GM19324 (cell line): ENCODE data around the gene FRMD4A.

Source experiments
- ATAC-seq: cut with Tn5 transposase; IDR thresholded peaks from one replicate; pipeline ENCODE4 v1.9.1; 2021; ENCODE audit warnings: mild to moderate bottlenecking, moderate library complexity; ENCODE audit not compliant: unreplicated experiment, low FRiP score

The FRMD4A gene

DNA sequence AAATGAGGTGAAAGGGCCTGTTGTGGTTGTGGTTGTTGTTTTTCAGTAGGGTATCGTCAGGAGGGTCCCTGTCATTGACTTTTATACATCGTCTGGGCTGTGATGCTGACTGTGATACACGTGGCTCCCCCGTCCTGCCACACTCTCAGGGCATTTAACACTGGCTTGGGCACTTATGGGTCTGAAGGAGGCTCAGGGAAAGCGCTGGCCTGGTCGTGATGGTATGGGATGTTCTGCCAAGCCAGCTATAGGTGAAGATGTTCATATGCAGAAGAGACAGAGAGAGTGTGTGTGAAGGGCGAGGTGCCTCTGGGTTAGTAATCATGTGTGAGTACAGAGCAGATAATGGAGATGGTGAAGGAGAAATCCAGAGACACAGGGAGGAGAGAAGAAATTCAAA lies 585.5 kb downstream of the FRMD4A start:
- ATAC-seq = no peak

DNA sequence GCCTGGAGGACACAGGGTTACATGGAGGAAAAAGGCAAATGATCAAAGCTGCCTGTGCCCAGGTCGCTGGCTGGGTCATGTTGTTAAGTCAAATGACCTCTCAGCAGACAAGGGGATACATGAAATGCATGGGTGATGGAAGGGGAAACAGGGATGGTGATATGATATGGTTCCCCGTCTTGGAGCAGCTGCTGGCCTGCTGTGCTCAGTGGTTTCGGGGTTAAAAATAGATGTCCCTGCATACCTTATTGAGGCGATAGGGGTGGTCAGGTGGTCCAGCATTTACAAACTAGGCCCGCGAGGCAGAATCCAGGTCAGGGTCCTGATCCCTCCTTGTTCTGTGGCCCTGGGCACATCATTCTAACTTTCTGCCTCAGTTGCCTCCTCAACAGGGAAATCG lies 586.8 kb downstream of the FRMD4A start:
- no peak for ATAC-seq

GRCh38 chr10:13743101-13743693 lies 587.5 kb downstream of the FRMD4A start:
- ATAC-seq = no peak

GRCh38 chr10:13741438-13741837 lies 589.3 kb downstream of the FRMD4A start:
- no peak for ATAC-seq

DNA sequence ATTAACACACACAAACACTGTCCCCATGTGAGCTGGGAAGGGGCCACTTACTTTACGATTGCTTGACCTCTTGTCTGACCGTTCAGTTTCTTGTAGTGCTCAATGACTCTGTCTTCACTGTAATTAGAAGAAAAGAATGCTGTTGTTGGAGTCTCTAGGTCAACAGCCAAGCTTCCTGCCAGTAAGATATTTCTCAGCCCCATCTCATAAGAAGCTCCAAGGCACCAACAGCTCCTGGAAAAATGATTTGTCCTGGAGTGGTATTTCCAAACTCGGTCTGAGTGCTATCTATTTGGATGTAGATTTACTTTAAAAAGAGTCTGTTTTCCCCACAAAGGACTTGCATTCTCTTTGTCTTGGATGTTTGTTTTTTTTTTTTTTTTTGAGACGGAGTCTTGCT lies 590.3 kb downstream of the FRMD4A start:
- no peak for ATAC-seq

GRCh38 chr10:13739183-13739582 lies 591.5 kb downstream of the FRMD4A start:
- no peak for ATAC-seq

DNA sequence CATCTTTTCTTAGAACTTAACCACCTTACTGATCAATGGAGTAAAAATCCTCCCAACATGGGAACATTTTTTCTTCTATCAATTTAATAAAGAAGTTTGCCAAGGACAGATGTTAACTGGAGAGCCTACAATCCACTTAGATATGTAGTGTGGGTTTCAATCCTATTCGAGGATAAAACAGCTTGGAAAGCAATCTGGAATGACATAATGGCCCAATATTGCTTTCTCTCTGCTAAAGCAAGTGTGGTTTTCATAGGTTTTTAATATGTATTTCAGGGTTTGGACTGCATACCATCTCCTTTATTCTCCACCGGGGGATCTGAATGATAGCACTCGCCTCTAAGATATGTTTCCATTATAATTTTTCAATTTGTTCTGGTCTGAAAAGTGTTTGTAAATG lies 594.2 kb downstream of the FRMD4A start:
- no peak for ATAC-seq

GRCh38 chr10:13734151-13734550 lies 596.6 kb downstream of the FRMD4A start:
- no peak for ATAC-seq

DNA sequence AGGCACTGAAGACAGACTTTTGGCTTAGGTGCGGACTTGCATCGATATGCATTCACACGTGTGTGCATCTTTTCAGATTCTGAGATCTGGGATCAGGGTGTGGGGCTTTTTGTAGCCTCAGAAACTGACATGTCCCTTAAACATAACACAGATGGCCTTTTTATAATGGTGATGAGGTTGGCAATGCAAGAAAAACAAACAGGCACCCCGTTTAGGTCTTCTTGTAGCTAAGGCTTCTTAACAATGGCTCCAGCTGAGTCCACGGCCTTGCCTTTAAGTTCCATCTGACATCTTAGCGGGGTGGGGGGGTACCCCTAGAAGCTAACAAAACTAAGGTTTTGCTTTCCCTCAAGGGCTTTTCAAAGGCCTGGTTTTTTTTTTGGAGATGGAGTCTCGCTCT lies 597.7 kb downstream of the FRMD4A start:
- no peak for ATAC-seq

DNA sequence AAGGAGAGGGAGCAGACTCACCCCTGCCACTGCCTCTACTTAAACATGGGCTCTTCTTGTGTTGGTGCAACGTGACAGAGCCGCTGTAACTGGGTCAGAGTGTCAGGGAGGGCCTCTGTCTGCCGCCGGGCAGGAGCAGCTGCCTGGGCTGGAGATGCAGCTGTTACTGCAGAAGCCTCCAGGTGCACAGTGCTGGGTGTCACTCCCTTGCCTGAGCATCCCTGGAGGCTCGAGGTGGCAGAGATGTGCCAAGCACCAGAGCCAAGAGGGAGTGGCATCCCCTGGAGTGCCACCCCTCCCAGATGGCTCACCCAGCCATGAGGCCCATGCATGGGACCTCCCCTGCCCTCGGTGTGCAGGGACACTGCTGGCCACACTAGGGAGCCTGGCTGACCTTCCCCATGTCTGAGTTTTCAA lies 598.3 kb downstream of the FRMD4A start:
- no peak for ATAC-seq

- no peak for ATAC-seq
These were observed 598.9 kb downstream of the FRMD4A start for GRCh38 chr10:13731799-13732198.

GRCh38 chr10:13730956-13731355 lies 599.8 kb downstream of the FRMD4A start:
- no peak for ATAC-seq

GRCh38 chr10:13730306-13730652 lies 600.4 kb downstream of the FRMD4A start:
- ATAC-seq = no peak

DNA sequence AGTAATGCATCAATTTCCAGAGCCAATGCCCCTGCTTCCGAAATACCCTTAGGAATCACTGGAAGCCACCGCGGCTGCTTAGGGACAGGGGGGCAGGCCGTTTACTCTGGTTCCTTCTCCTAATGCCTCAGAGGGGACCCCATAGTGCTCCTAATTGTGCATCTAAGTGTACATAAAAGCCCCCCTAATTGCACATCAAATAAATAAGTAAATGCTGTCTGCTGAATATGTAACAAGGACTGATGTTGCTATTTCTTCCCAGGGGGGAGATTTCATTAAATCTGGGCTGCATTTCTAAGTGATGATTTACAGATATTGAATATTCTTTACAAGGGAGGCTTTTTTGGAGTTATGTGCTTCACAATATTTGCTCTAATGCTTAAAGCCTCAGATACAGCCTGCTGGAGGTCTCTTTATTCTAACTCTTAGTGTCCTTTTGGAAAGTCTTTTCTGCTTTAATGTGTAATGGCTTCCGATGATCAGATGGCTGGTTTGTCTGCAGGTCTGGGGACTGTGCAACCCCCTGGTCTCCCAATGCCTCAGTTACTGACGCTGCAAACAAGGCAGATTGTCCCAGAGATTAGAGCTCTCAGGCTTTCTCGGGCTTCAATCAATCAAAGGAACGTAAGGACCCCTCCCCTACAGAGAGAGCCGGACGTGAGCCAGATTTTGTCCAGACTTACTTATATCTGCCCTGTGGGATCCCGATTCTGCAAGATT lies 601.0 kb downstream of the FRMD4A start:
- ATAC-seq = no peak

DNA sequence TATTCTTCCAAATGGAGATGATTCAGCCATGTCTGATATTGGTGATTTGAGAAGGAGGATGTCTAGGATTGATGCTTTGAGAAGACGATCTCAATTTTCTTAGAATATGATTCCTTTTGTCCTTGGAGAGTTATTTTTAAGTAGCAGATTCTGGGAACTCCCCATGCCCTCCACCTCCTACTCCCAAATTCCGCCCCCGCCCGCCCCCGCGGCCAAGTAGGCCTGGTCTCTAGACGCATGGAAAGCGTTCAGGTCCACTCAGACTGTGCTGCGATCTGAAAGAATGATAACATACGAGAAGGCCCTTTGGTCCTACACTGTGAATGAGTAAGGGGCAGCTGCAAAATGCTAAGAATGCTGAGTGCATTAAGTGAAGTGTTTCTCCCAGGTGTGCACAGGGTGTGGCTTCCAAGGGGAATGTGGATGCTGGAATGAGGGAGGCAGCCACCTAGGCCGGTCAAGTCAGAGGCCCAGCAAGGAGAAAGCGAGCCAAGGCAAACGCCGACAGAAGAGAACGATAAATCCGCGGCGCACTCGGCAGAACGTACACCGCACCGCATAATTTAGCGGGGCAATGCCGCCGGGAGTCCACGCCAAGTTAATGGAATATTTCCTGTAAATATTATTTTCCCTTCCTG lies 601.7 kb downstream of the FRMD4A start:
- no peak for ATAC-seq

DNA sequence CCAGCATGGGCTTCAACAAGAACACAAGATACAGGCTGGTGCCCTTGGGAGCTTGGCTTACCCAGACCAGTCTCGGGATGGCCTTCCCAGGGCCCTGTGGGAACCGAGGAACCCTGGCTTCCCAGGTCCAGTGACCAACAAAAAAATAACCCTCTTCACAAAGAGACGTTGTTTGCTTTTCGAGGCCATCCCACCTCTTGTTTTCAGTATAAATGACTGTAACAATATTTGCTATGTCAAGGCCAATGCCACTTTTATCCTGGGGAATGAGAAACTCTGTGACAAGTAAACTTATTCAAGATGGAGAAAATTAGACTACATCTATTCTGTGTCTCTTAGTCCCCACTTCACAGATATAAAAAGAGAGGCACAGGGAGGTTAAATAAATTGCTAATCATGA lies 605.1 kb downstream of the FRMD4A start:
- no peak for ATAC-seq

- no peak for ATAC-seq
These were observed 606.2 kb downstream of the FRMD4A start for GRCh38 chr10:13724484-13724883.

DNA sequence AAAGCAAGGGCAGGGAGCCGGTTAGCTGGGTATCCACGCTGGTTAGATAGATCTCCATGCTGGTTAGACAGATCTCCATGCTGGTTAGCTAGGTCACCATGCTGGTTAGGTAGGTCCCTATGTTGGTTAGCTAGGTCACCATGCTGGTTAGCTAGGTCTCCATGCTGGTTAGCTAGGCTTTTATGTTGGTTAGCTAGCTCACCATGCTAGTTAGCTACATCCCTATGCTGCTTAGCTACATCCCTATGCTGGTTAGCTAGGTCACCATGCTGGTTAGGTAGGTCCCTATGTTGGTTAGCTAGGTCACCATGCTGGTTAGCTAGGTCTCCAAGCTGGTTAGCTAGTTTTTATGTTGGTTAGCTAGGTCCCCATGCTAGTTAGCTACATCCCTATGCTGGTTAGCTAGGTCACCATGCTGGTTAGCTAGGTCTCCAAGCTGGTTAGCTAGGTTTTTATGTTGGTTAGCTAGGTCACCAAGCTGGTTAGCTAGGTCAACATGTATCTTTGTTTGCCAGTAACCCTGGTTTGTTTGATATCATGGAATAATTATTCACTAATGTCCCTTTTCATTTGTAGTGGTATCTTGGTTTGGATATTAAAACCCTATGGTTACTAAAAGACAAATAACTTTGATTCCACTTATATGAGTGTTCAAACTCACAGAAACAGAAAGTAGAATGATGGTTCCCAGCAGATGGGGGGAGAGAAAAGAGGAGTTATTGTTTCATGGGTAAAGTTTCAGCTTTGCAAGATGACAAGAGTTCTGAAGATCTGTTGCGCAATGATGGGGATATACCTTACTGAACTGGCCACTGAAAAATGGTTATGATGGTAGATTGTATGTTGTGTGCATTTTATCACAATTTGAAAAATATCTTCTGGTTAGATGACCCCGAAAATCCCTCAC lies 607.7 kb downstream of the FRMD4A start:
- ATAC-seq = no peak

- ATAC-seq = no peak
These were observed 609.2 kb downstream of the FRMD4A start for GRCh38 chr10:13721486-13721885.

- no peak for ATAC-seq
These were observed 610.0 kb downstream of the FRMD4A start for GRCh38 chr10:13720699-13721098.

DNA sequence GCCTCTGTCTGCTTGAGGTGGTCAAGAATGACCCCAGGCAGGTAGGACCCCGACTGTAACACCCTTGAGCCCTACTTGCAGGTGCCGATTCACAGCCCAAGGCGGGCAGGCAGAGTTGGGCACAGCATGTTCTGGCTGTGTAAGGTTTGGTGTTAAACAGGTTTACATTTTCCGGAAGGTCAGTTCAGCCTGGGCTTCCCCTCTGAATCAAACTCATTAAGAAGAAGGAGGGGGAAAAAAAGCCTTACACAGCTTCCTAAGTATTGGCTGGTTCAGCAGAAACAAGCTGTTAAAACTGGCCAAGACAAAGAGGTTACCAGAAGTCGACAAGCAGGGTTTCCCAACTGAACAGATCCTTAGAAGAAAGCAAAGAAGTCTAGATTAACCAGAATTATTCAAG lies 611.3 kb downstream of the FRMD4A start:
- ATAC-seq = no peak
